BLaER1 (cell line): ENCODE results near the gene ARHGEF33.

Source experiments
- H3K27ac ChIP-seq: shearing (Covaris generic); formaldehyde crosslinking; 2 replicates; pipeline ENCODE4 v1.8.1; 2022
- H3K27me3 ChIP-seq: shearing (Covaris generic); formaldehyde crosslinking; 2 replicates; pipeline ENCODE4 v1.8.1; 2022
- H3K36me3 ChIP-seq: shearing (Covaris generic); formaldehyde crosslinking; 2 replicates; pipeline ENCODE4 v1.8.1; 2022
- H3K4me1 ChIP-seq: shearing (Covaris generic); formaldehyde crosslinking; 2 replicates; pipeline ENCODE4 v1.8.1; 2022
- H3K4me2 ChIP-seq: shearing (Covaris generic); formaldehyde crosslinking; 2 replicates; pipeline ENCODE4 v1.8.1; 2022
- H3K4me3 ChIP-seq: shearing (Covaris generic); formaldehyde crosslinking; 2 replicates; pipeline ENCODE4 v1.8.1; 2022
- H3K9ac ChIP-seq: shearing (Covaris generic); formaldehyde crosslinking; 2 replicates; pipeline ENCODE4 v1.8.1; 2022
- H3K9me3 ChIP-seq: shearing (Covaris generic); formaldehyde crosslinking; 2 replicates; pipeline ENCODE4 v1.8.1; 2022
- H4K20me1 ChIP-seq: shearing (Covaris generic); formaldehyde crosslinking; 2 replicates; pipeline ENCODE4 v1.8.1; 2022
- Cebpa-rat ChIP-seq: shearing (Covaris generic); IDR thresholded peaks from 2 replicates; pipeline ENCODE4 v1.8.1; 2022

The ARHGEF33 gene

GRCh38 chr2:38971377-38971776 is 81.7 kb downstream of the ARHGEF33 start:
- H3K4me3 ChIP-seq: no peak overlapping the region
- no peaks in the 10 kb centered on the region for H3K9me3 ChIP-seq
- H3K4me2 ChIP-seq: no peak overlapping the region
- H3K27me3 ChIP-seq: no peaks in the 10 kb centered on the region
- no peaks in the 10 kb centered on the region for H4K20me1 ChIP-seq
- TF ChIP-seq Cebpa-rat: no peak
- no peak overlapping the region for H3K9ac ChIP-seq
- H3K4me1 ChIP-seq: no peaks in the 10 kb centered on the region
- H3K27ac ChIP-seq: no peak overlapping the region
- H3K36me3 ChIP-seq: no peaks in the 10 kb centered on the region

DNA sequence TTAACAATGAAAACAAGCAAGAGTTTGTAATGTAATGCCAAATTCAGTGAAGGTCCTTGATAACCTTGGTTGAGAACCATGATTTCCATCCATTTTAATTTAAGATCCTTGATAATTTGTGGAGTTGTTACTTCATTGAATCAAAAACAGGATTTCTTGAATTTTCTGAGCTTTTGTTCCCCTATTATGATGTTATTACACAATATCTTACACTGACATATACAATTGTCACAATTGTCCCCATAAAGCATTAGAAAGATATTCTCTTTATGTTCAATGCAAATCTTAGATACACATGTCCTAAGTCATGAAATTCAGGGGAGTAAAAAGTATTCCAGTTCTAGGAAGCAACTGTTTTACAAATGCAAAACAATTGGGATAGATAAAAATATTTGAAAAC is 83.6 kb downstream of the ARHGEF33 start:
- Histone ChIP-seq H3K4me2 (no peak overlapping the region), H3K36me3 (no peaks in the 10 kb centered on the region), H3K27me3 (no peaks in the 10 kb centered on the region), H3K9ac (no peak overlapping the region), H3K4me3 (no peak overlapping the region), H3K9me3 (no peaks in the 10 kb centered on the region), H4K20me1 (no peaks in the 10 kb centered on the region), H3K4me1 (no peaks in the 10 kb centered on the region), H3K27ac (no peak overlapping the region)
- no peak; the same call in 1 of the 2 replicates for TF ChIP-seq Cebpa-rat

- Histone ChIP-seq H3K4me2 (no peak overlapping the region), H3K9ac (no peak overlapping the region), H4K20me1 (no peaks in the 10 kb centered on the region), H3K27ac (no peak overlapping the region), H3K9me3 (no peaks in the 10 kb centered on the region), H3K4me1 (no peaks in the 10 kb centered on the region), H3K27me3 (no peaks in the 10 kb centered on the region), H3K36me3 (no peaks in the 10 kb centered on the region), H3K4me3 (no peak overlapping the region)
- TF ChIP-seq Cebpa-rat: no peak
Measured at GRCh38 chr2:38975042-38975441, 85.4 kb downstream of the ARHGEF33 start.

- Histone ChIP-seq H3K9ac (no peak overlapping the region), H3K27me3 (no peaks in the 10 kb centered on the region), H3K27ac (no peak overlapping the region), H4K20me1 (no peaks in the 10 kb centered on the region), H3K9me3 (no peaks in the 10 kb centered on the region), H3K4me1 (no peaks in the 10 kb centered on the region), H3K36me3 (no peaks in the 10 kb centered on the region), H3K4me2 (no peak overlapping the region), H3K4me3 (no peak overlapping the region)
- no peak for TF ChIP-seq Cebpa-rat
Measured at GRCh38 chr2:38977047-38977446, 87.4 kb downstream of the ARHGEF33 start.

- Histone ChIP-seq H3K4me2 (no peak overlapping the region), H3K9ac (no peak overlapping the region), H3K4me3 (no peak overlapping the region), H3K27ac (no peak overlapping the region), H4K20me1 (no peaks in the 10 kb centered on the region), H3K36me3 (peaks cover 3% of the 10 kb centered on the region; the same call in 1 of the 2 replicates), H3K9me3 (no peaks in the 10 kb centered on the region), H3K4me1 (no peaks in the 10 kb centered on the region), H3K27me3 (no peaks in the 10 kb centered on the region)
- no peak for TF ChIP-seq Cebpa-rat
Measured at GRCh38 chr2:38978296-38978903, 88.7 kb downstream of the ARHGEF33 start.

- no peak overlapping the region for H3K27ac ChIP-seq
- H3K9me3 ChIP-seq: no peaks in the 10 kb centered on the region
- H3K36me3 ChIP-seq: peaks cover 8% of the 10 kb centered on the region; the same call in 1 of the 2 replicates
- no peak overlapping the region for H3K9ac ChIP-seq
- no peaks in the 10 kb centered on the region for H3K4me1 ChIP-seq
- H3K4me3 ChIP-seq: no peak overlapping the region
- no peaks in the 10 kb centered on the region for H3K27me3 ChIP-seq
- H4K20me1 ChIP-seq: no peaks in the 10 kb centered on the region
- H3K4me2 ChIP-seq: no peak overlapping the region
- no peak for TF ChIP-seq Cebpa-rat
Measured at GRCh38 chr2:38978908-38979307, 89.2 kb downstream of the ARHGEF33 start.

GRCh38 chr2:38981003-38981669 is 91.5 kb downstream of the ARHGEF33 start:
- no peaks in the 10 kb centered on the region for H3K4me1 ChIP-seq
- no peaks in the 10 kb centered on the region for H3K9me3 ChIP-seq
- H3K4me3 ChIP-seq: no peak overlapping the region
- H3K36me3 ChIP-seq: peaks cover 29% of the 10 kb centered on the region
- H4K20me1 ChIP-seq: no peaks in the 10 kb centered on the region
- no peak overlapping the region for H3K4me2 ChIP-seq
- TF ChIP-seq Cebpa-rat: no peak
- H3K27me3 ChIP-seq: no peaks in the 10 kb centered on the region
- no peak overlapping the region for H3K9ac ChIP-seq
- no peak overlapping the region for H3K27ac ChIP-seq

GRCh38 chr2:38981670-38982357 is 92.1 kb downstream of the ARHGEF33 start:
- Histone ChIP-seq H3K4me3 (no peak overlapping the region), H3K36me3 (peaks cover 34% of the 10 kb centered on the region), H3K4me1 (no peaks in the 10 kb centered on the region), H3K9me3 (no peaks in the 10 kb centered on the region), H3K27me3 (no peaks in the 10 kb centered on the region), H4K20me1 (no peaks in the 10 kb centered on the region), H3K27ac (no peak overlapping the region), H3K4me2 (no peak overlapping the region), H3K9ac (no peak overlapping the region)
- TF ChIP-seq Cebpa-rat: no peak

DNA sequence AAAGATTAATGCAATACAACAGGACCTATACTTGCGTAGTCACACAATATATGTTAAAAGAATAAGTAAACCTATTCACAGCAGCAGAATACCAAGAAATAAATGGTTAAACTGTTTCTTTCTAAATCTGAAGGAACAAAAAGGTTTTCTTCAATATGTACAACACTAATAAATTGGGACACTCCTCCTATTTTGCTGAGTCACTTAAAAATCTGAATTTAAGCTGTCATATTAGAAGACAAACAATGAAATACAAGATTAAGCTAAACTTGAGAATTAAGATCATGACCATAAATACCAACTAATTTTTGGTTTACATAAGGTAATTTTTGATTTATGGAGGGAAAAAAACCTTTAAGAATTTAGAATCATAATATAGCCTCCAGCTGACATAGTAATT is 92.8 kb downstream of the ARHGEF33 start:
- Histone ChIP-seq H3K9me3 (no peaks in the 10 kb centered on the region), H3K27ac (no peak overlapping the region), H3K4me2 (no peak overlapping the region), H4K20me1 (no peaks in the 10 kb centered on the region), H3K27me3 (no peaks in the 10 kb centered on the region), H3K4me1 (no peaks in the 10 kb centered on the region), H3K4me3 (no peak overlapping the region), H3K36me3 (peaks cover 40% of the 10 kb centered on the region), H3K9ac (no peak overlapping the region)
- TF ChIP-seq Cebpa-rat: no peak

- TF ChIP-seq Cebpa-rat: no peak
- H3K4me2 ChIP-seq: no peak overlapping the region
- no peak overlapping the region for H3K4me3 ChIP-seq
Measured at GRCh38 chr2:38988716-38989115, 99.0 kb downstream of the ARHGEF33 start.

More at GRCh38 chr2:38988716-38989115, 99.0 kb downstream of the ARHGEF33 start:
- no peaks in the 10 kb centered on the region for H3K9me3 ChIP-seq
- peaks cover 12% of the 10 kb centered on the region for H3K4me1 ChIP-seq
- H3K27ac ChIP-seq: no peak overlapping the region
- H4K20me1 ChIP-seq: no peaks in the 10 kb centered on the region
- peaks cover 74% of the 10 kb centered on the region for H3K36me3 ChIP-seq
- H3K27me3 ChIP-seq: no peaks in the 10 kb centered on the region
- no peak overlapping the region for H3K9ac ChIP-seq
